ENCODE measurements around the gene ATP8A2.

GRCh38 chr13:25977216-25977615, 605.4 kb downstream of the ATP8A2 start:
- TF ChIP-seq POLR2A (IDR thresholded peaks at IDR 0.05) (no peak), CTCF (IDR thresholded peaks at IDR 0.05) (no peak)
